Astrocyte (in vitro differentiated cells and primary cell): ENCODE results near the gene IL10RB. TPM values are rescaled to one million over a fixed set of nuclear protein-coding genes. Genes with fewer than 3 reads are reported as not detected.

Source experiments
- DNase-seq: peaks from one replicate; pipeline ENCODE4 v3.0.0-alpha.2; 2010; ENCODE audit warnings: low read depth
- FAIRE-seq: peaks from 2 replicates; lab custom pipeline; 2011; peaks lifted over from hg19 to GRCh38; lab: Jason Lieb, UNC
- H2AFZ ChIP-seq: 2 replicates; pipeline ENCODE4 v1.6.0; 2012; ENCODE audit warnings: low read depth, low read length, inconsistent platforms
- H3K27ac ChIP-seq: 2 replicates; pipeline ENCODE4 v1.5.1; 2011; ENCODE audit warnings: low read depth, low read length, inconsistent platforms
- H3K27me3 ChIP-seq: 2 replicates; pipeline ENCODE4 v1.6.0; 2011; ENCODE audit warnings: low read length, inconsistent platforms; ENCODE audit not compliant: insufficient read depth
- H3K36me3 ChIP-seq: 2 replicates; pipeline ENCODE4 v1.5.1; 2011; ENCODE audit warnings: low read length, inconsistent platforms; ENCODE audit not compliant: insufficient read depth
- H3K4me1 ChIP-seq: 2 replicates; pipeline ENCODE4 v1.5.1; 2011; ENCODE audit warnings: low read length, inconsistent platforms; ENCODE audit not compliant: insufficient read depth
- H3K4me2 ChIP-seq: 2 replicates; pipeline ENCODE4 v1.6.0; 2012; ENCODE audit warnings: low read length, inconsistent platforms
- H3K4me3 ChIP-seq: 2 replicates; pipeline ENCODE4 v1.5.1; 2011; ENCODE audit warnings: low read depth, mild to moderate bottlenecking, low read length, inconsistent platforms; ENCODE audit not compliant: insufficient read depth
- H3K79me2 ChIP-seq: 2 replicates; pipeline ENCODE4 v1.6.0; 2012; ENCODE audit warnings: mild to moderate bottlenecking, low read length, inconsistent platforms; ENCODE audit not compliant: insufficient read depth
- H3K9ac ChIP-seq: 2 replicates; pipeline ENCODE4 v1.6.0; 2012; ENCODE audit warnings: mild to moderate bottlenecking, low read length, inconsistent platforms
- H3K9me3 ChIP-seq: 2 replicates; pipeline ENCODE4 v1.5.1; 2012; ENCODE audit warnings: low read depth, mild to moderate bottlenecking, low read length, inconsistent platforms; ENCODE audit not compliant: insufficient read depth
- H4K20me1 ChIP-seq: 2 replicates; pipeline ENCODE4 v1.6.0; 2012; ENCODE audit warnings: low read length, inconsistent platforms; ENCODE audit not compliant: insufficient read depth
- H3K27ac Mint-ChIP-seq: one replicate; pipeline ENCODE4 v1.8.0; 2021; ENCODE audit warnings: mild to moderate bottlenecking, mixed read lengths; ENCODE audit not compliant: unreplicated experiment
- H3K27me3 Mint-ChIP-seq: one replicate; pipeline ENCODE4 v1.8.0; 2021; ENCODE audit warnings: low read depth, mixed read lengths; ENCODE audit not compliant: unreplicated experiment
- H3K36me3 Mint-ChIP-seq: one replicate; pipeline ENCODE4 v1.8.0; 2021; ENCODE audit warnings: low read depth, mixed read lengths; ENCODE audit not compliant: unreplicated experiment
- H3K4me1 Mint-ChIP-seq: one replicate; pipeline ENCODE4 v1.8.0; 2021; ENCODE audit warnings: low read depth, mixed read lengths; ENCODE audit not compliant: unreplicated experiment
- H3K4me3 Mint-ChIP-seq: one replicate; pipeline ENCODE4 v1.8.0; 2021; ENCODE audit warnings: mild to moderate bottlenecking, moderate library complexity, mixed read lengths; ENCODE audit not compliant: unreplicated experiment
- H3K9me3 Mint-ChIP-seq: one replicate; pipeline ENCODE4 v1.8.0; 2021; ENCODE audit warnings: mild to moderate bottlenecking, mixed read lengths; ENCODE audit not compliant: unreplicated experiment
- CTCF ChIP-seq: IDR thresholded peaks from 2 replicates; pipeline ENCODE4 v1.5.1; 2011; ENCODE audit warnings: low read depth, mild to moderate bottlenecking, inconsistent platforms, low read length, moderate library complexity; ENCODE audit not compliant: insufficient read depth
- EZH2 ChIP-seq: IDR thresholded peaks from 2 replicates; pipeline ENCODE4 v1.6.1; 2012; ENCODE audit warnings: mild to moderate bottlenecking, low read length, inconsistent platforms; ENCODE audit not compliant: insufficient read depth
- total RNA-seq: library from RNA; stranded (reverse); gene quantifications from 2 replicates; pipeline ENCODE4 v1.2.1, GENCODE V29; 2021

The IL10RB gene
- total RNA-seq, 1 donor from 2014 or later, result 14.0 TPM

- Histone ChIP-seq H2AFZ (no peak overlapping the region), H3K36me3 (no peaks in the 10 kb centered on the region), H3K27ac (no peak overlapping the region), H3K4me1 (peaks cover 3% of the 10 kb centered on the region), H3K4me3 (no peak overlapping the region), H3K27me3 (peaks cover 17% of the 10 kb centered on the region), H4K20me1 (no peaks in the 10 kb centered on the region), H3K9ac (no peak overlapping the region), H3K9me3 (no peaks in the 10 kb centered on the region), H3K4me2 (no peak overlapping the region), H3K79me2 (no peaks in the 10 kb centered on the region)
- Mint-ChIP-seq H3K9me3 (no peaks in the 10 kb centered on the region), H3K4me3 (peak overlapping the region; percentile 40), H3K27ac (peak overlapping the region; percentile 6), H3K36me3 (no peaks in the 10 kb centered on the region), H3K4me1 (peaks cover 19% of the 10 kb centered on the region), H3K27me3 (peaks cover 10% of the 10 kb centered on the region)
- FAIRE-seq, result no peak
- TF ChIP-seq EZH2 (no peak), CTCF (no peak)
- DNase-seq, result no peak
Observed at GRCh38 chr21:33315946-33316710, 50.0 kb downstream of the IL10RB start.

DNA sequence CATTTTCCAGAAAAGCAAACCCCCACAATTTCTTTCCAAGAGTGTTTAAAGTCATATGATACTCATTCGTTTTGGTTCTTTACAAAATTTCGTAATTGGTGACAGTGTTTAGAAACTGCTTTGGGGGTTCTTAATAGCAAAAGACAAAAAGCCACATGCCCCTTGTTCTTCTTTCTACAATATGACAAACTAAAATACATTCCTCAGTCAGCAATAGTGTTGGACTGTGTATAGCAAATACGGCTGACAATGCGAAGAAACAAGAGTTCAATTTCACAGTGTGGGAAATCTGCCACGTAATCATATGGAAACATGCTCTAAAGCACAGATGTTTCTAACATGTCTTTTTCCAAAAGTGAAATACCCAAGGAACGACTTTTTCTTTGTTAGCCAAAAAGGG lies 51.0 kb downstream of the IL10RB start:
- no peak overlapping the region for H2AFZ ChIP-seq
- peaks cover 3% of the 10 kb centered on the region for H3K4me1 ChIP-seq
- no peak overlapping the region for H3K27ac ChIP-seq
- no peak overlapping the region for H3K4me2 ChIP-seq
- Mint-ChIP-seq H3K36me3 (no peaks in the 10 kb centered on the region), H3K27ac (no peak overlapping the region), H3K4me1 (peaks cover 19% of the 10 kb centered on the region), H3K4me3 (no peak overlapping the region), H3K9me3 (no peaks in the 10 kb centered on the region), H3K27me3 (peaks cover 10% of the 10 kb centered on the region)
- H3K27me3 ChIP-seq, result peaks cover 17% of the 10 kb centered on the region
- no peaks in the 10 kb centered on the region for H3K36me3 ChIP-seq
- no peak for DNase-seq
- no peak for TF ChIP-seq EZH2
- no peak for TF ChIP-seq CTCF
- H3K4me3 ChIP-seq, result no peak overlapping the region
- no peaks in the 10 kb centered on the region for H3K79me2 ChIP-seq
- no peaks in the 10 kb centered on the region for H3K9me3 ChIP-seq
- FAIRE-seq, result no peak
- H4K20me1 ChIP-seq, result no peaks in the 10 kb centered on the region
- no peak overlapping the region for H3K9ac ChIP-seq

- H3K36me3 Mint-ChIP-seq, result no peaks in the 10 kb centered on the region
Observed at GRCh38 chr21:33317786-33318486, 51.8 kb downstream of the IL10RB start.

More at GRCh38 chr21:33317786-33318486, 51.8 kb downstream of the IL10RB start:
- Histone ChIP-seq H3K4me3 (no peak overlapping the region), H3K9ac (no peak overlapping the region), H3K4me2 (no peak overlapping the region), H2AFZ (no peak overlapping the region), H3K79me2 (no peaks in the 10 kb centered on the region), H3K9me3 (no peaks in the 10 kb centered on the region), H4K20me1 (no peaks in the 10 kb centered on the region), H3K27me3 (peaks cover 17% of the 10 kb centered on the region), H3K36me3 (no peaks in the 10 kb centered on the region), H3K4me1 (peaks cover 3% of the 10 kb centered on the region), H3K27ac (no peak overlapping the region)
- no peak overlapping the region for H3K27ac Mint-ChIP-seq
- no peaks in the 10 kb centered on the region for H3K9me3 Mint-ChIP-seq
- DNase-seq, result no peak
- TF ChIP-seq EZH2, result no peak
- TF ChIP-seq CTCF, result no peak
- peaks cover 10% of the 10 kb centered on the region for H3K27me3 Mint-ChIP-seq
- H3K4me3 Mint-ChIP-seq, result no peak overlapping the region
- no peak for FAIRE-seq
- peaks cover 19% of the 10 kb centered on the region for H3K4me1 Mint-ChIP-seq
